ENCODE measurements around the gene ZNF697. TPM values are rescaled to one million over a fixed set of nuclear protein-coding genes. Genes with fewer than 3 reads are reported as not detected.

ZNF697 gene
- total RNA-seq (2021) = 13.9 to 18.0 TPM (median 14.2 TPM) in 3 replicates
- Bru-seq, nascent RNA = percentile 91 among the genes with signal in this experiment
- long read RNA-seq, experiment 1, partial matches to known transcripts = 0 of 32 reads
- long read RNA-seq, experiment 1, other reads (novel, unspliced or antisense) = 32 of 32 reads
- long read RNA-seq, experiment 2, partial matches to known transcripts = 2 of 24 reads
- long read RNA-seq, experiment 2, other reads (novel, unspliced or antisense) = 22 of 24 reads
- long read RNA-seq, experiment 3 = 0 reads

DNA sequence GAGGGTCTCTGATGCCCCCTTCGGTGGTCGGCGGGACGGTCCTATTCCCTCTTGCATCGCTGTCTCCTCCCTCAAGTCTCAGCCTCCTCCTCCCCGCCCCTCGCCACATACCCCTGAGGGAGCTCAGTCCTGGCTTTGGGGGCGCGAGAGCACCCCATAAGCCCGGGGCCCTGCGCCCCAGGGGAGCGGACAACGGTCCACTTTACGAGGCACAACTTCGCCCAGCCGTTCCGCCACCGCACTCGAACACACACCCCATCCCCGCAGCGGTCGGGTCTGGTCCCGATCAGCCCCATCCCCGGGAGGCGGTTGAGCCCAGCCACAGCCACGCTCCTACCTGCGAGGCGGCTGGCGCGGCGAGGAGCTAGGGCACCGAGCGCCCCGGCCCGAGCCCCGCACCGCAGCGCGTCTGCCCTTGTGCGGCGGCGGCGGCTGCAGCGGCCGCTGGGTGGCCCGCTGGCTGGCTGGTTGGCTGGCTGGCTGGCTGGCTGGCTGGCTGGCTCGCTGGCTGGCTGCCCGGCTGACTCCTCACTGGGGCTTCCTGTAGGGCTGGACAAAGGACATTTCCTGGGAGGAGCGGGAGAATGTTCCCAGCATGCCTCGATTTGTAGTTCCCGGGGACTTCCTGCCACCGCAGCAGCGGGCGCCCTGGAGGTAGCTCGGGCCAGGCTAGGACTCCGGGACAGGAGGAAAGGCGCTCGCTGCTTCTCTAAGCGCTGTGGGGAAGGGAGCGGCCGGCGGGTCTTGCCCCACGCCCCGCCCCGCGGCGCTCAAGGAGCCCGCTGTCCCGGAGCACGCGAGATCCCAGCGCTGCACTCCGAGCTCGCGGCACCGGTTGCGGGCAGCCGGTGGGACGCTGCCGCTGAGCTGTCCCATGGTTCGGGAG is at the start of gene ZNF697:
ZNF697 (minus strand) TSS at position 533 of the 886 bp plus-strand sequence. CDS start 22,166 bp downstream, outside the sequence.
- Mint-ChIP-seq H3K4me1 (peaks cover 43% of the 10 kb centered on the region), H3K4me3 (peak within 1 kb of the TSS; percentile 91), H3K9me3 (no peaks in the 10 kb centered on the region), H3K27ac (peak within 1 kb of the TSS; percentile 64), H3K27me3 (ENCODE audit: low read depth) (peaks cover 15% of the 10 kb centered on the region), H3K36me3 (no peaks in the 10 kb centered on the region)
- peak; percentile 90 for DNase-seq (ENCODE audit: low spot score)
- ChIA-PET POLR2A (interaction anchor here (0.6 to 3.7 kb wide), 18 partner anchors 9 to 66 kb away, joined by 3 to 44 read pairs (median 5); partner anchors contain the start of gene PHGDH), CTCF (interaction anchor here (0.7 to 4.8 kb wide), 28 partner anchors 9 to 507 kb away, joined by 3 to 90 read pairs (median 8); partner anchors contain the start of genes PHGDH and WARS2)
- peak; percentile 88 for ATAC-seq
- TF ChIP-seq, protein P1, sequence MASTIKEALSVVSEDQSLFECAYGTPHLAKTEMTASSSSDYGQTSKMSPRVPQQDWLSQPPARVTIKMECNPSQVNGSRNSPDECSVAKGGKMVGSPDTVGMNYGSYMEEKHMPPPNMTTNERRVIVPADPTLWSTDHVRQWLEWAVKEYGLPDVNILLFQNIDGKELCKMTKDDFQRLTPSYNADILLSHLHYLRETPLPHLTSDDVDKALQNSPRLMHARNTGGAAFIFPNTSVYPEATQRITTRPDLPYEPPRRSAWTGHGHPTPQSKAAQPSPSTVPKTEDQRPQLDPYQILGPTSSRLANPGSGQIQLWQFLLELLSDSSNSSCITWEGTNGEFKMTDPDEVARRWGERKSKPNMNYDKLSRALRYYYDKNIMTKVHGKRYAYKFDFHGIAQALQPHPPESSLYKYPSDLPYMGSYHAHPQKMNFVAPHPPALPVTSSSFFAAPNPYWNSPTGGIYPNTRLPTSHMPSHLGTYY (CRISPR knock-in tag; IDR thresholded peaks at IDR 0.05) = no peak
- TF ChIP-seq, protein P2, sequence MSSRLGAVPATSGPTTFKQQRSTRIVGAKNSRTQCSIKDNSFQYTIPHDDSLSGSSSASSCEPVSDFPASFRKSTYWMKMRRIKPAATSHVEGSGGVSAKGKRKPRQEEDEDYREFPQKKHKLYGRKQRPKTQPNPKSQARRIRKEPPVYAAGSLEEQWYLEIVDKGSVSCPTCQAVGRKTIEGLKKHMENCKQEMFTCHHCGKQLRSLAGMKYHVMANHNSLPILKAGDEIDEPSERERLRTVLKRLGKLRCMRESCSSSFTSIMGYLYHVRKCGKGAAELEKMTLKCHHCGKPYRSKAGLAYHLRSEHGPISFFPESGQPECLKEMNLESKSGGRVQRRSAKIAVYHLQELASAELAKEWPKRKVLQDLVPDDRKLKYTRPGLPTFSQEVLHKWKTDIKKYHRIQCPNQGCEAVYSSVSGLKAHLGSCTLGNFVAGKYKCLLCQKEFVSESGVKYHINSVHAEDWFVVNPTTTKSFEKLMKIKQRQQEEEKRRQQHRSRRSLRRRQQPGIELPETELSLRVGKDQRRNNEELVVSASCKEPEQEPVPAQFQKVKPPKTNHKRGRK (CRISPR knock-in tag; IDR thresholded peaks at IDR 0.05; ENCODE audit: borderline replicate concordance) = no peak
- TF ChIP-seq TEAD1 (CRISPR knock-in tag; IDR thresholded peaks at IDR 0.05) = peak; percentile 69; the same call in 1 of the 2 replicates
- TF ChIP-seq CBFB (CRISPR knock-in tag; IDR thresholded peaks at IDR 0.05; ENCODE audit: low read depth) = no peak; the same call in 1 of the 2 replicates
- 0 out of 2 replicates have a peak, but pooled peaks have one; percentile 76 for TF ChIP-seq ATF1 (CRISPR knock-in tag; IDR thresholded peaks at IDR 0.05)
- peak; percentile 58; the same call in 1 of the 2 replicates for TF ChIP-seq ZNF423 (CRISPR knock-in tag; IDR thresholded peaks at IDR 0.05)
- no peak for TF ChIP-seq ZNF219 (CRISPR knock-in tag; IDR thresholded peaks at IDR 0.05; ENCODE audit: borderline replicate concordance)
- peak; percentile 55; the same call in 1 of the 2 replicates for TF ChIP-seq ZNF263 (CRISPR knock-in tag; IDR thresholded peaks at IDR 0.05; ENCODE audit: low read depth)
- no peak for TF ChIP-seq HMGA2 (CRISPR knock-in tag; IDR thresholded peaks at IDR 0.05)
- peak; percentile 65; the same call in 1 of the 2 replicates for TF ChIP-seq CREM (CRISPR knock-in tag; IDR thresholded peaks at IDR 0.05)
- no peak for TF ChIP-seq JAZF1 (CRISPR knock-in tag; IDR thresholded peaks at IDR 0.05)
- no peak for TF ChIP-seq ELF4 (CRISPR knock-in tag; IDR thresholded peaks at IDR 0.05; ENCODE audit: low read depth)
- peak; percentile 85 for TF ChIP-seq ZNF121 (CRISPR knock-in tag; IDR thresholded peaks at IDR 0.05)
- TF ChIP-seq, protein P3, sequence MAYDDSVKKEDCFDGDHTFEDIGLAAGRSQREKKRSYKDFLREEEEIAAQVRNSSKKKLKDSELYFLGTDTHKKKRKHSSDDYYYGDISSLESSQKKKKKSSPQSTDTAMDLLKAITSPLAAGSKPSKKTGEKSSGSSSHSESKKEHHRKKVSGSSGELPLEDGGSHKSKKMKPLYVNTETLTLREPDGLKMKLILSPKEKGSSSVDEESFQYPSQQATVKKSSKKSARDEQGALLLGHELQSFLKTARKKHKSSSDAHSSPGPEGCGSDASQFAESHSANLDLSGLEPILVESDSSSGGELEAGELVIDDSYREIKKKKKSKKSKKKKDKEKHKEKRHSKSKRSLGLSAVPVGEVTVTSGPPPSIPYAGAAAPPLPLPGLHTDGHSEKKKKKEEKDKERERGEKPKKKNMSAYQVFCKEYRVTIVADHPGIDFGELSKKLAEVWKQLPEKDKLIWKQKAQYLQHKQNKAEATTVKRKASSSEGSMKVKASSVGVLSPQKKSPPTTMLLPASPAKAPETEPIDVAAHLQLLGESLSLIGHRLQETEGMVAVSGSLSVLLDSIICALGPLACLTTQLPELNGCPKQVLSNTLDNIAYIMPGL (CRISPR knock-in tag; IDR thresholded peaks at IDR 0.05) = peak; percentile 73; the same call in 1 of the 2 replicates
- TF ChIP-seq ZNF671 (CRISPR knock-in tag; IDR thresholded peaks at IDR 0.05) = no peak
- TF ChIP-seq IRF2 (CRISPR knock-in tag; IDR thresholded peaks at IDR 0.05; ENCODE audit: borderline replicate concordance, low read depth) = no peak
- no peak for TF ChIP-seq MYBL2 (CRISPR knock-in tag; IDR thresholded peaks at IDR 0.05)
- TF ChIP-seq, protein P4, sequence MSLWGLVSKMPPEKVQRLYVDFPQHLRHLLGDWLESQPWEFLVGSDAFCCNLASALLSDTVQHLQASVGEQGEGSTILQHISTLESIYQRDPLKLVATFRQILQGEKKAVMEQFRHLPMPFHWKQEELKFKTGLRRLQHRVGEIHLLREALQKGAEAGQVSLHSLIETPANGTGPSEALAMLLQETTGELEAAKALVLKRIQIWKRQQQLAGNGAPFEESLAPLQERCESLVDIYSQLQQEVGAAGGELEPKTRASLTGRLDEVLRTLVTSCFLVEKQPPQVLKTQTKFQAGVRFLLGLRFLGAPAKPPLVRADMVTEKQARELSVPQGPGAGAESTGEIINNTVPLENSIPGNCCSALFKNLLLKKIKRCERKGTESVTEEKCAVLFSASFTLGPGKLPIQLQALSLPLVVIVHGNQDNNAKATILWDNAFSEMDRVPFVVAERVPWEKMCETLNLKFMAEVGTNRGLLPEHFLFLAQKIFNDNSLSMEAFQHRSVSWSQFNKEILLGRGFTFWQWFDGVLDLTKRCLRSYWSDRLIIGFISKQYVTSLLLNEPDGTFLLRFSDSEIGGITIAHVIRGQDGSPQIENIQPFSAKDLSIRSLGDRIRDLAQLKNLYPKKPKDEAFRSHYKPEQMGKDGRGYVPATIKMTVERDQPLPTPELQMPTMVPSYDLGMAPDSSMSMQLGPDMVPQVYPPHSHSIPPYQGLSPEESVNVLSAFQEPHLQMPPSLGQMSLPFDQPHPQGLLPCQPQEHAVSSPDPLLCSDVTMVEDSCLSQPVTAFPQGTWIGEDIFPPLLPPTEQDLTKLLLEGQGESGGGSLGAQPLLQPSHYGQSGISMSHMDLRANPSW (CRISPR knock-in tag; conservative IDR thresholded peaks at IDR 0.05; ENCODE audit: low read depth) = no peak
- peak; percentile 91; the same call in 1 of the 2 replicates for TF ChIP-seq KAT7 (CRISPR knock-in tag; IDR thresholded peaks at IDR 0.05; ENCODE audit: borderline replicate concordance)
- TF ChIP-seq, protein P5, sequence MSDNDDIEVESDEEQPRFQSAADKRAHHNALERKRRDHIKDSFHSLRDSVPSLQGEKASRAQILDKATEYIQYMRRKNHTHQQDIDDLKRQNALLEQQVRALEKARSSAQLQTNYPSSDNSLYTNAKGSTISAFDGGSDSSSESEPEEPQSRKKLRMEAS (CRISPR knock-in tag; IDR thresholded peaks at IDR 0.05) = peak; percentile 46; the same call in 1 of the 2 replicates
- no peak for TF ChIP-seq ZNF232 (CRISPR knock-in tag; IDR thresholded peaks at IDR 0.05)
- peak; percentile 65; the same call in 1 of the 2 replicates for TF ChIP-seq SP1 (CRISPR knock-in tag; conservative IDR thresholded peaks at IDR 0.05)
- TF ChIP-seq, protein P6, sequence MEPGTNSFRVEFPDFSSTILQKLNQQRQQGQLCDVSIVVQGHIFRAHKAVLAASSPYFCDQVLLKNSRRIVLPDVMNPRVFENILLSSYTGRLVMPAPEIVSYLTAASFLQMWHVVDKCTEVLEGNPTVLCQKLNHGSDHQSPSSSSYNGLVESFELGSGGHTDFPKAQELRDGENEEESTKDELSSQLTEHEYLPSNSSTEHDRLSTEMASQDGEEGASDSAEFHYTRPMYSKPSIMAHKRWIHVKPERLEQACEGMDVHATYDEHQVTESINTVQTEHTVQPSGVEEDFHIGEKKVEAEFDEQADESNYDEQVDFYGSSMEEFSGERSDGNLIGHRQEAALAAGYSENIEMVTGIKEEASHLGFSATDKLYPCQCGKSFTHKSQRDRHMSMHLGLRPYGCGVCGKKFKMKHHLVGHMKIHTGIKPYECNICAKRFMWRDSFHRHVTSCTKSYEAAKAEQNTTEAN (CRISPR knock-in tag; IDR thresholded peaks at IDR 0.05) = no peak
- TF ChIP-seq, protein P7, sequence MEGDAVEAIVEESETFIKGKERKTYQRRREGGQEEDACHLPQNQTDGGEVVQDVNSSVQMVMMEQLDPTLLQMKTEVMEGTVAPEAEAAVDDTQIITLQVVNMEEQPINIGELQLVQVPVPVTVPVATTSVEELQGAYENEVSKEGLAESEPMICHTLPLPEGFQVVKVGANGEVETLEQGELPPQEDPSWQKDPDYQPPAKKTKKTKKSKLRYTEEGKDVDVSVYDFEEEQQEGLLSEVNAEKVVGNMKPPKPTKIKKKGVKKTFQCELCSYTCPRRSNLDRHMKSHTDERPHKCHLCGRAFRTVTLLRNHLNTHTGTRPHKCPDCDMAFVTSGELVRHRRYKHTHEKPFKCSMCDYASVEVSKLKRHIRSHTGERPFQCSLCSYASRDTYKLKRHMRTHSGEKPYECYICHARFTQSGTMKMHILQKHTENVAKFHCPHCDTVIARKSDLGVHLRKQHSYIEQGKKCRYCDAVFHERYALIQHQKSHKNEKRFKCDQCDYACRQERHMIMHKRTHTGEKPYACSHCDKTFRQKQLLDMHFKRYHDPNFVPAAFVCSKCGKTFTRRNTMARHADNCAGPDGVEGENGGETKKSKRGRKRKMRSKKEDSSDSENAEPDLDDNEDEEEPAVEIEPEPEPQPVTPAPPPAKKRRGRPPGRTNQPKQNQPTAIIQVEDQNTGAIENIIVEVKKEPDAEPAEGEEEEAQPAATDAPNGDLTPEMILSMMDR (IDR thresholded peaks at IDR 0.05) = peak; percentile 46
- 0 out of 2 replicates have a peak, but pooled peaks have one; percentile 71 for TF ChIP-seq FOXP1 (CRISPR knock-in tag; IDR thresholded peaks at IDR 0.05; ENCODE audit: borderline replicate concordance)
